Muscle layer of duodenum (tissue), 2 donors: ENCODE measurements around the gene SLC6A19.

ENCODE experiments used
- H3K27ac ChIP-seq: one replicate; pipeline ENCODE4 v1.7.0; 2013; ENCODE audit warnings: mild to moderate bottlenecking, low read length
- H3K27me3 ChIP-seq: one replicate; pipeline ENCODE4 v1.7.0; 2013; ENCODE audit warnings: low read depth, mild to moderate bottlenecking, control low read depth, low read length
- H3K36me3 ChIP-seq, 2 donors: one replicate each; pipeline ENCODE4 v1.7.0; 2013; ENCODE audit warnings: low read length in 2 of 2, control low read depth in 1 of 2, mild to moderate bottlenecking in 1 of 2; ENCODE audit not compliant: insufficient read depth in 2 of 2, control insufficient read depth in 1 of 2
- H3K4me1 ChIP-seq, 2 donors: one replicate each; pipeline ENCODE4 v1.7.0; 2013; ENCODE audit warnings: low read length in 2 of 2, mild to moderate bottlenecking in 2 of 2, control low read depth in 1 of 2, moderate library complexity in 1 of 2; ENCODE audit not compliant: insufficient read depth in 2 of 2, control insufficient read depth in 1 of 2
- H3K4me3 ChIP-seq, 2 donors: one replicate each; pipeline ENCODE4 v1.7.0; 2013; ENCODE audit warnings: low read length in 2 of 2, low read depth in 1 of 2, mild to moderate bottlenecking in 1 of 2
- H3K9me3 ChIP-seq, 2 donors: one replicate each; pipeline ENCODE4 v1.7.0; 2013; ENCODE audit warnings: low read length in 2 of 2, control low read depth in 1 of 2, mild to moderate bottlenecking in 1 of 2; ENCODE audit not compliant: control insufficient read depth in 1 of 2
- donor health status: healthy.

Gene SLC6A19

GRCh38 chr5:1208221-1208742 lies 6.9 kb downstream of the SLC6A19 start:
- Histone ChIP-seq H3K27ac (no peak overlapping the region), H3K9me3 (no peaks in the 10 kb centered on the region), H3K4me3 (no peak overlapping the region), H3K27me3 (no peaks in the 10 kb centered on the region), H3K4me1 (peaks cover 0 to 5% of the 10 kb centered on the region in 2 donors), H3K36me3 (no peaks in the 10 kb centered on the region)

- Histone ChIP-seq H3K27ac (no peak overlapping the region), H3K36me3 (no peaks in the 10 kb centered on the region), H3K9me3 (no peaks in the 10 kb centered on the region), H3K4me1 (peaks cover 0 to 5% of the 10 kb centered on the region in 2 donors), H3K27me3 (no peaks in the 10 kb centered on the region), H3K4me3 (no peak overlapping the region)
These were observed 7.5 kb downstream of the SLC6A19 start for GRCh38 chr5:1208743-1209488.

- Histone ChIP-seq H3K27me3 (no peaks in the 10 kb centered on the region), H3K36me3 (no peaks in the 10 kb centered on the region), H3K9me3 (no peaks in the 10 kb centered on the region), H3K4me1 (peaks cover 0 to 5% of the 10 kb centered on the region in 2 donors), H3K4me3 (no peak overlapping the region), H3K27ac (no peak overlapping the region)
These were observed 8.1 kb downstream of the SLC6A19 start for GRCh38 chr5:1209489-1209852.

GRCh38 chr5:1209896-1210776 lies 8.7 kb downstream of the SLC6A19 start:
- H3K27me3 ChIP-seq = no peaks in the 10 kb centered on the region
- H3K4me1 ChIP-seq = no peaks in the 10 kb centered on the region
- H3K27ac ChIP-seq = no peak overlapping the region

GRCh38 chr5:1210832-1211251 lies 9.4 kb downstream of the SLC6A19 start:
- Histone ChIP-seq H3K27ac (no peak overlapping the region), H3K9me3 (peaks cover 0 to 5% of the 10 kb centered on the region in 2 donors), H3K27me3 (no peaks in the 10 kb centered on the region), H3K4me3 (no peak overlapping the region), H3K4me1 (no peaks in the 10 kb centered on the region), H3K36me3 (no peaks in the 10 kb centered on the region)

More at GRCh38 chr5:1209896-1210776, 8.7 kb downstream of the SLC6A19 start:
- Histone ChIP-seq H3K4me3 (no peak overlapping the region), H3K36me3 (no peaks in the 10 kb centered on the region), H3K9me3 (no peaks in the 10 kb centered on the region)

GRCh38 chr5:1211701-1212100 lies 10.3 kb downstream of the SLC6A19 start:
- H3K4me3 ChIP-seq = no peak overlapping the region
- no peaks in the 10 kb centered on the region for H3K27me3 ChIP-seq
- H3K4me1 ChIP-seq = no peaks in the 10 kb centered on the region
- peaks cover 0 to 10% of the 10 kb centered on the region in 2 donors for H3K9me3 ChIP-seq
- no peak overlapping the region for H3K27ac ChIP-seq
- no peaks in the 10 kb centered on the region for H3K36me3 ChIP-seq

- Histone ChIP-seq H3K4me3 (no peak overlapping the region), H3K36me3 (no peaks in the 10 kb centered on the region), H3K27me3 (no peaks in the 10 kb centered on the region), H3K9me3 (peaks cover 0 to 10% of the 10 kb centered on the region in 2 donors), H3K4me1 (no peaks in the 10 kb centered on the region), H3K27ac (no peak overlapping the region)
These were observed 10.9 kb downstream of the SLC6A19 start for GRCh38 chr5:1212271-1212670.

- Histone ChIP-seq H3K27ac (no peak overlapping the region), H3K4me3 (no peak overlapping the region), H3K4me1 (no peaks in the 10 kb centered on the region), H3K9me3 (peaks cover 0 to 10% of the 10 kb centered on the region in 2 donors), H3K36me3 (no peaks in the 10 kb centered on the region), H3K27me3 (no peaks in the 10 kb centered on the region)
These were observed 11.5 kb downstream of the SLC6A19 start for GRCh38 chr5:1212881-1213280.

- no peaks in the 10 kb centered on the region for H3K36me3 ChIP-seq
- H3K4me1 ChIP-seq = no peaks in the 10 kb centered on the region
- peaks cover 0 to 10% of the 10 kb centered on the region in 2 donors for H3K9me3 ChIP-seq
- no peaks in the 10 kb centered on the region for H3K27me3 ChIP-seq
- no peak overlapping the region for H3K27ac ChIP-seq
- no peak overlapping the region for H3K4me3 ChIP-seq
These were observed 12.2 kb downstream of the SLC6A19 start for GRCh38 chr5:1213508-1214162.

GRCh38 chr5:1214163-1214935 lies 13.0 kb downstream of the SLC6A19 start:
- Histone ChIP-seq H3K9me3 (peaks cover 0 to 10% of the 10 kb centered on the region in 2 donors), H3K27ac (no peak overlapping the region), H3K36me3 (no peaks in the 10 kb centered on the region), H3K4me3 (no peak overlapping the region), H3K4me1 (no peaks in the 10 kb centered on the region), H3K27me3 (no peaks in the 10 kb centered on the region)
